Measurements from ENCODE around the gene KIF13A. TPM values are rescaled to one million over a fixed set of nuclear protein-coding genes. Genes with fewer than 3 reads are reported as not detected.

Gene KIF13A
- total and polyA plus RNA-seq, 2 experiments from 2014 or later, result 39.1 to 96.9 TPM

GRCh38 chr6:17900011-17900410 is 87.4 kb downstream of the KIF13A start:
- H3K36me3 ChIP-seq, result peaks cover 11% of the 10 kb centered on the region
- TF ChIP-seq, protein P1, sequence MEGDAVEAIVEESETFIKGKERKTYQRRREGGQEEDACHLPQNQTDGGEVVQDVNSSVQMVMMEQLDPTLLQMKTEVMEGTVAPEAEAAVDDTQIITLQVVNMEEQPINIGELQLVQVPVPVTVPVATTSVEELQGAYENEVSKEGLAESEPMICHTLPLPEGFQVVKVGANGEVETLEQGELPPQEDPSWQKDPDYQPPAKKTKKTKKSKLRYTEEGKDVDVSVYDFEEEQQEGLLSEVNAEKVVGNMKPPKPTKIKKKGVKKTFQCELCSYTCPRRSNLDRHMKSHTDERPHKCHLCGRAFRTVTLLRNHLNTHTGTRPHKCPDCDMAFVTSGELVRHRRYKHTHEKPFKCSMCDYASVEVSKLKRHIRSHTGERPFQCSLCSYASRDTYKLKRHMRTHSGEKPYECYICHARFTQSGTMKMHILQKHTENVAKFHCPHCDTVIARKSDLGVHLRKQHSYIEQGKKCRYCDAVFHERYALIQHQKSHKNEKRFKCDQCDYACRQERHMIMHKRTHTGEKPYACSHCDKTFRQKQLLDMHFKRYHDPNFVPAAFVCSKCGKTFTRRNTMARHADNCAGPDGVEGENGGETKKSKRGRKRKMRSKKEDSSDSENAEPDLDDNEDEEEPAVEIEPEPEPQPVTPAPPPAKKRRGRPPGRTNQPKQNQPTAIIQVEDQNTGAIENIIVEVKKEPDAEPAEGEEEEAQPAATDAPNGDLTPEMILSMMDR (IDR thresholded peaks at IDR 0.05; ENCODE audit: low read depth, low read length), result no peak
- H3K27me3 ChIP-seq, result no peaks in the 10 kb centered on the region
- peaks cover 24% of the 10 kb centered on the region for H3K4me1 ChIP-seq (ENCODE audit: low read depth)
- no peak for DNase-seq (ENCODE audit: low read depth in 1 of 2, low spot score in 1 of 2)
- H3K27ac ChIP-seq, result no peak overlapping the region
- no peak overlapping the region for H3K4me3 ChIP-seq
- no peaks in the 10 kb centered on the region for H3K9me3 ChIP-seq (ENCODE audit: low read depth)

GRCh38 chr6:17899491-17899890 is 87.9 kb downstream of the KIF13A start:
- Histone ChIP-seq H3K4me1 (ENCODE audit: low read depth) (peaks cover 19% of the 10 kb centered on the region), H3K9me3 (ENCODE audit: low read depth) (peaks cover 2% of the 10 kb centered on the region), H3K27ac (no peak overlapping the region), H3K4me3 (no peak overlapping the region), H3K36me3 (peaks cover 11% of the 10 kb centered on the region), H3K27me3 (no peaks in the 10 kb centered on the region)
- no peak for DNase-seq (ENCODE audit: low read depth in 1 of 2, low spot score in 1 of 2)
- TF ChIP-seq, protein P1 (IDR thresholded peaks at IDR 0.05; ENCODE audit: low read depth, low read length), result no peak

GRCh38 chr6:17897681-17898080 is 89.8 kb downstream of the KIF13A start:
- DNase-seq (ENCODE audit: low read depth in 1 of 2, low spot score in 1 of 2), result no peak
- Histone ChIP-seq H3K27ac (no peak overlapping the region), H3K27me3 (no peaks in the 10 kb centered on the region), H3K36me3 (peaks cover 17% of the 10 kb centered on the region), H3K4me3 (no peak overlapping the region), H3K9me3 (ENCODE audit: low read depth) (peaks cover 3% of the 10 kb centered on the region), H3K4me1 (ENCODE audit: low read depth) (peaks cover 9% of the 10 kb centered on the region)
- TF ChIP-seq, protein P1 (IDR thresholded peaks at IDR 0.05; ENCODE audit: low read depth, low read length), result no peak

DNA sequence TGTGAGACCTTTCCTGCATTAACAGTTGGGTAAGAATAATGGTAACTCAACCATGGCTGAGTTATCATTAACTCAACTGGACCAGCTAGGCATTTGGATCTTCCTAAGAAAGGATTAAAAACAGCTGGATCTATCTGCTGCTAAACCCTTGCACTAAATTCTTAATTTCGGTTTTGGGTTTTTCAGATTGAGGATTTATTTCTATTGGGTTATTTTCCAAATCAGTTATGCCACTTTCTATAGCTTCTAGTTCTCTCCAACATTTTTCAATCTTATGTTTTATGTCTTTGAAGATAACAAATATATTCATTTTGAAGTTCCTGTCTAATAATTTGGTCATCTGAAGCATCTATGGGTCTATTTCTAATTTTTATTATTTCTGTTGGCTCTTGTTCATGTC is 92.5 kb downstream of the KIF13A start:
- TF ChIP-seq, protein P1 (IDR thresholded peaks at IDR 0.05; ENCODE audit: low read depth, low read length), result no peak

DNA sequence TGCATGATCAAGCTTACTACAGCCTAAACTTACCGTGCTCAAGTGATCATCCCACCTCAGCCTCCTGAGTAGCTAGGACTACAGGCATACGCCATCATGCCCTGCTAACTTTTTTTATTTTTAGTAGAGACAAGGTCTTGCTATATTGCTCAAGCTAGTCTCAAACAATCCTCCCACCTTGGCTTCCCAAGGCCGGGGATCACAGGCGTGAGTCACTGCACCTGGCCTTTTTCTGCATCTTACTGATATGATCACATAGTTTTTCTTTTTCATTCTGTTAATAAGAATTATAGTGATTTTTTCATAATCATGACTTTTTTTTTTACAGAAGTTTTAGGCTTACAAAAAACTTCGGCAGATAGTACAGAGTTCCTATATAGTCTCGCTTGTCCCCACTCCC is 93.2 kb downstream of the KIF13A start:
- no peak overlapping the region for H3K4me3 ChIP-seq
- H3K9me3 ChIP-seq (ENCODE audit: low read depth), result peaks cover 3% of the 10 kb centered on the region
- TF ChIP-seq, protein P1 (IDR thresholded peaks at IDR 0.05; ENCODE audit: low read depth, low read length), result no peak
- peaks cover 17% of the 10 kb centered on the region for H3K36me3 ChIP-seq
- no peaks in the 10 kb centered on the region for H3K27me3 ChIP-seq
- no peaks in the 10 kb centered on the region for H3K4me1 ChIP-seq (ENCODE audit: low read depth)
- H3K27ac ChIP-seq, result no peak overlapping the region
- no peak for DNase-seq (ENCODE audit: low read depth in 1 of 2, low spot score in 1 of 2)

More for the DNA sequence above, 92.5 kb downstream of the KIF13A start:
- peaks cover 3% of the 10 kb centered on the region for H3K9me3 ChIP-seq (ENCODE audit: low read depth)
- H3K4me3 ChIP-seq, result no peak overlapping the region
- H3K36me3 ChIP-seq, result peaks cover 17% of the 10 kb centered on the region
- no peaks in the 10 kb centered on the region for H3K4me1 ChIP-seq (ENCODE audit: low read depth)
- H3K27me3 ChIP-seq, result no peaks in the 10 kb centered on the region
- no peak for DNase-seq (ENCODE audit: low read depth in 1 of 2, low spot score in 1 of 2)
- no peak overlapping the region for H3K27ac ChIP-seq
